Calu3 (cell line): ENCODE measurements around the gene YPEL1. TPM values are rescaled to one million over a fixed set of nuclear protein-coding genes. Genes with fewer than 3 reads are reported as not detected.

Experiments used
- BruUV-seq: library from RNA; stranded (reverse); fragments of 400-500 nt; replicated peaks from 2 replicates; lab custom pipeline; 2021; lab: Mats Ljungman, UMichigan
- CTCF ChIA-PET: fragments of 300-600 bp; sonication (Branson Sonifier 250); formaldehyde crosslinking; loops from one replicate; lab custom pipeline; 2022; ENCODE audit warnings: antibody characterized with exemption; lab: Charles Lee
- DNase-seq: peaks from one replicate; pipeline ENCODE4 v3.0.0; 2022
- H3K27ac Mint-ChIP-seq: one replicate; pipeline ENCODE4 v1.8.0; 2022; ENCODE audit warnings: mixed read lengths; ENCODE audit not compliant: unreplicated experiment
- H3K27me3 Mint-ChIP-seq: one replicate; pipeline ENCODE4 v1.8.0; 2022; ENCODE audit warnings: mixed read lengths; ENCODE audit not compliant: unreplicated experiment
- H3K36me3 Mint-ChIP-seq: one replicate; pipeline ENCODE4 v1.8.0; 2022; ENCODE audit warnings: mild to moderate bottlenecking, moderate library complexity, mixed read lengths; ENCODE audit not compliant: insufficient read depth, unreplicated experiment
- H3K4me1 Mint-ChIP-seq: one replicate; pipeline ENCODE4 v1.8.0; 2022; ENCODE audit warnings: mild to moderate bottlenecking, low read depth, mixed read lengths; ENCODE audit not compliant: unreplicated experiment
- H3K4me3 Mint-ChIP-seq: one replicate; pipeline ENCODE4 v1.8.0; 2022; ENCODE audit warnings: mild to moderate bottlenecking, low read depth, moderate library complexity, mixed read lengths; ENCODE audit not compliant: unreplicated experiment
- H3K9me3 Mint-ChIP-seq: one replicate; pipeline ENCODE4 v1.8.0; 2022; ENCODE audit warnings: low read depth, mixed read lengths; ENCODE audit not compliant: unreplicated experiment
- intact Hi-C: fragments of 100-400 bp; cut with micrococcal nuclease; formaldehyde crosslinking; loops from one replicate; pipeline ENCODE4 v1.10.0; 2022; ENCODE audit not compliant: unreplicated experiment
- total RNA-seq: library from RNA; stranded (reverse); gene quantifications from 2 replicates; pipeline ENCODE4 v1.2.3, GENCODE V29; 2022
- TF ChIP-seq, protein P1 (sequence below): fragments of 200-600 bp; IDR thresholded peaks from one replicate; pipeline ENCODE4 v1.8.0; 2022; ENCODE audit warnings: antibody characterized with exemption; ENCODE audit not compliant: unreplicated experiment

Gene YPEL1
- total RNA-seq, 1 experiment from 2014 or later: 3.3 TPM

DNA sequence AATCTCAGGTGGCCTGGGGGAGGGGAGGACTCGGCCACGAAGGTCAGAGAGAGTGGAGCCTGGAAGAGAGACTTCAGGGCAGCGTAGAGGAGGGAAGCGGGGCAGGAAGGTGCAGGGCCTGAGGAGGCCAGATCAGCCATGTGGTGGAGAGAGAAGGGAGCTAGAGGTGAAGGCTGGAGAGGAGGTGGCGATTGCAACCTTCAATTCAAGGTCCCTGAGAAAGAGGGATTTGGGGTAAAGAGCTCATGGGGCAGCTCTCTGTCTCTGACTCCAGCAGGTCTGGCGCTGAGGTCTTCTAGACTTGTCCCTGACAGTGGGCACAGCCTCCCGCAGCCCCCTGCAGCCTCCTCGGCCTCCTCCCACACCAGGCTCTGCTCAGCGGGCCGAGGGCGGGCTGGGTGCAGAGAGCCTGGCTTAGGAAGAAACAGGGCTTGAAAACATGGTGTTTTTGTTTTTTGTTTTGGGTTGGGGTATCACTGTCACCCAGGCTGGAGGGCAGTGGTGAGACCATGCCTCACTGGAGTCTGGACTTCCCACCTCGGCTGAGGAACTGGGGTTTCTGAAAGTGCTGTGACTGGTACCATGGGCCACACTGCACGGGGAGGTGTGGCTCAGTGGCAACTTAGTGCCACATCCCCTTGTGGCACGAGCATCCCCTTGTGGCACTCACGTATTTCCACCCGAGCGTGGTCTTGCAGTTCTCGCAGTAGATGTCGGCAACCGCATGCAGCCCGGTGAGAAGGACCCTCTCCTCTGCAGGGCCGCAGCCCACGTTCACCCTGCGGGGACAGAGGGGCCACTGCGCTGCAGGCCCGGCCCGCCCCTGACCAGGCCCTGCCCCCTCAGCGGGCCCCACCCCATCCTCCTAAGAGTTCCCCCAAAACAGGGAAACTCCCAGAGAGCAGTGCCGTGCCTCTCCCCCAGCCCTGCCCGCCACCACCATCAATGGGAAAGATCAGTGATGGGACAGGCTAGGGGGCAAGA is 32.6 kb downstream of the YPEL1 start:
- intact Hi-C loops: no loop called here
- Mint-ChIP-seq H3K4me1 (peaks cover 8% of the 10 kb centered on the region), H3K36me3 (peaks cover 15% of the 10 kb centered on the region), H3K4me3 (no peak overlapping the region), H3K9me3 (no peaks in the 10 kb centered on the region), H3K27me3 (no peaks in the 10 kb centered on the region), H3K27ac (no peak overlapping the region)
- no peak for DNase-seq
- CTCF ChIA-PET: interaction anchor here (0.5 kb wide), 1 partner anchor 731 kb away, joined by 4 read pairs; no protein-coding TSS in a partner anchor
- TF ChIP-seq, protein P1, sequence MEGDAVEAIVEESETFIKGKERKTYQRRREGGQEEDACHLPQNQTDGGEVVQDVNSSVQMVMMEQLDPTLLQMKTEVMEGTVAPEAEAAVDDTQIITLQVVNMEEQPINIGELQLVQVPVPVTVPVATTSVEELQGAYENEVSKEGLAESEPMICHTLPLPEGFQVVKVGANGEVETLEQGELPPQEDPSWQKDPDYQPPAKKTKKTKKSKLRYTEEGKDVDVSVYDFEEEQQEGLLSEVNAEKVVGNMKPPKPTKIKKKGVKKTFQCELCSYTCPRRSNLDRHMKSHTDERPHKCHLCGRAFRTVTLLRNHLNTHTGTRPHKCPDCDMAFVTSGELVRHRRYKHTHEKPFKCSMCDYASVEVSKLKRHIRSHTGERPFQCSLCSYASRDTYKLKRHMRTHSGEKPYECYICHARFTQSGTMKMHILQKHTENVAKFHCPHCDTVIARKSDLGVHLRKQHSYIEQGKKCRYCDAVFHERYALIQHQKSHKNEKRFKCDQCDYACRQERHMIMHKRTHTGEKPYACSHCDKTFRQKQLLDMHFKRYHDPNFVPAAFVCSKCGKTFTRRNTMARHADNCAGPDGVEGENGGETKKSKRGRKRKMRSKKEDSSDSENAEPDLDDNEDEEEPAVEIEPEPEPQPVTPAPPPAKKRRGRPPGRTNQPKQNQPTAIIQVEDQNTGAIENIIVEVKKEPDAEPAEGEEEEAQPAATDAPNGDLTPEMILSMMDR: no peak
- BruUV-seq: no TSS peak

DNA sequence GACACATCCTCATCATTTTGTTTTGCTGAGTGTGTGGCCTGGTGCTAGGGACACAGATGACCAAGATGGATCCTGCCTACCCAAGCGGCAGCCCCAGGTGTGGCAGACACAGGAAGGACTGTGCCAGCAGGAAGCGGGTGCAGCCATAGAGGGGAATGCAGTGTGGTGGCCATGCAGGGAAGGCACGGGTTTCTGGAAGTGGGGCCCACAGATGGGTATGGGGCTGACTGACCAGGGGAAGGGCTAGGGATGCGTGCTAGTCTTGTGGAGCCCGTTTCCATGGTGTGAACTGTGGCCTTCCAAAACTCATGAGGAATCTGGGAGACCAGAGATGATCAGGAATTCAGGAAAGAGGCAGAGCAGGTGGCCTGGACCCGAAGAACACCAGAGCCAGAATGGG is 33.5 kb downstream of the YPEL1 start:
- Mint-ChIP-seq H3K4me1 (peaks cover 8% of the 10 kb centered on the region), H3K27ac (no peak overlapping the region), H3K4me3 (no peak overlapping the region), H3K36me3 (peaks cover 18% of the 10 kb centered on the region), H3K9me3 (no peaks in the 10 kb centered on the region), H3K27me3 (no peaks in the 10 kb centered on the region)
- CTCF ChIA-PET: interaction anchor here (0.8 kb wide), 1 partner anchor 113 kb away, joined by 5 read pairs; no protein-coding TSS in a partner anchor
- BruUV-seq: no TSS peak
- TF ChIP-seq, protein P1: no peak
- no peak for DNase-seq
- intact Hi-C loops: no loop called here

DNA sequence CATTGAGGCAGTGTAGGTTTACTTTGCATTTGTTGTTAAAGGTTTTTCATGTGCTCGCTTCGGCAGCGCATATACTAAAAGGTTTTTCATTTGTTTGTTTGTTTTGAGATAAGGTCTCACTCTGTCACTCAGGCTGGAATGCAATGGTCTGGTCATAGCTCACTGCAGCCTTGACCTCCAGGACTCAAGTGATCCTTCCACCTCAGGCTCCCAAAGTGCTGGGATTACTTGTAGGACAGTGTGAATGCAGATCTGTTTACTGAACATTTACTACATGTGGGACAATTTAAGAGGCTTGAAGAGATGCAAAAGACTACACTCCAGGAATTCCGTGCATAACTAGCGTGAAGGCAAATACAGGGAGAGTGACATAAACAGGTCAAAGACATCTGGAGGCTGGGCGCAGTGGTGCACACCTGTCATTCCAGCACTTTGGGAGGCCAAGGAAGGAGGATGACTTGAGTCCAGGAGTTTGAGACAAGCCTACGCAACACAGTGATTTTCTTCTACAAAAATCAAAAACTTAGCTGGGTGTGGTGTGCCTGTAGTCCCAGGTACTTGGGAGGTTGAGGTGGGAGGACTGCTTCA is 34.1 kb downstream of the YPEL1 start:
- no peaks in the 10 kb centered on the region for H3K27me3 Mint-ChIP-seq
- peaks cover 23% of the 10 kb centered on the region for H3K36me3 Mint-ChIP-seq
- TF ChIP-seq, protein P1: no peak
- CTCF ChIA-PET: interaction anchor here (0.8 kb wide), 1 partner anchor 114 kb away, joined by 5 read pairs; no protein-coding TSS in a partner anchor
- intact Hi-C loops: no loop called here
- H3K27ac Mint-ChIP-seq: no peak overlapping the region
- no peak overlapping the region for H3K4me3 Mint-ChIP-seq
- peaks cover 8% of the 10 kb centered on the region for H3K4me1 Mint-ChIP-seq
- no peak for DNase-seq
- no TSS peak for BruUV-seq
- no peaks in the 10 kb centered on the region for H3K9me3 Mint-ChIP-seq

DNA sequence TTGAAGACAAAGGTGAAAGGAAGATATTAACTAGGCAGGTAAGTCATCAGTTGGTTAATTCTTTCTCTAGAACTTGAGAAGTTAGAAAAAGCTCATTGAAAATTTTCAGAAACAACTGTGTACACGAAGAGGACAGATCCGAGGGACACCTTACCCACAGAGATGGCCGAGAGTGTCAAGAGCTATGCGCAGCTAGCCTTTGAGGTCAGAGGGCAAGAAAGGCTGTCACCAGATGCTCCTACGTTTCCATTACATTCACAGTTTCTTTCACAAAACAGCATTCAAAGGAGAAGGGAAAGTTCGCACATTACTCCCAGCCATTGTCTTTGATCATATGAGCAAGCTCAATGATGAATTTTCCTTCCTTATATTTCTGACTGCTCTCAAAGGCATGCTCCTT is 34.8 kb downstream of the YPEL1 start:
- no peaks in the 10 kb centered on the region for H3K27me3 Mint-ChIP-seq
- no peak for DNase-seq
- H3K4me1 Mint-ChIP-seq: peaks cover 8% of the 10 kb centered on the region
- no peak overlapping the region for H3K4me3 Mint-ChIP-seq
- H3K27ac Mint-ChIP-seq: no peak overlapping the region
- intact Hi-C loops: no loop called here
- TF ChIP-seq, protein P1: no peak
- no peaks in the 10 kb centered on the region for H3K9me3 Mint-ChIP-seq
- BruUV-seq: no TSS peak
- H3K36me3 Mint-ChIP-seq: peaks cover 20% of the 10 kb centered on the region
- CTCF ChIA-PET: no interaction called here
